Measurements from ENCODE around the gene GSTM3.

DNA sequence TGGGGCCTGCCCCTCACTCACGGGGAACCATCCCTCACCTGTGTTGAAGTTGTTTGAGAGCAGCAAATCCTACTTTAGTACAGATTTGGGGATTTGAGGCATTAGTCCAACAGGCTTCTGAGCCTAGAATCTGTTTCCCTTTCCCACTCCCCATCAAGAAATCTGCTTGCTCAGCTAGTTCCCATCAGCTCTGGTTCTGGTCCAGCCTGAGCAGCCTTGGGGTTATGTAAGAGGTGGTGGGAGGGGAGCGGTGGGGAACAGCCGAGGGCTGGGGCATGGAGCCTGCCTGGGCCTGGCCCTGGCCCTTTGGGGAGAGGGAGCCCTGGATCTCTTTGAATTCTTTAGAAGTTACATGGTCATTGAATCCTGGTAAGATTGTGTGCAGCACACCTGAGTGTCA, 24.7 kb downstream of the GSTM3 start:
- TF ChIP-seq REPIN1 (tag by site-specific recombination; IDR thresholded peaks at IDR 0.05; ENCODE audit: low read depth) (no peak), ZNF404 (tag by site-specific recombination; IDR thresholded peaks at IDR 0.05) (no peak), ZNF10 (tag by site-specific recombination; IDR thresholded peaks at IDR 0.05) (no peak), ZNF146 (tag by site-specific recombination; IDR thresholded peaks at IDR 0.05) (no peak), ZNF701 (tag by site-specific recombination; IDR thresholded peaks at IDR 0.05) (no peak), GLI4 (tag by site-specific recombination; IDR thresholded peaks at IDR 0.05) (no peak), ZNF837 (tag by site-specific recombination; IDR thresholded peaks at IDR 0.05) (no peak), HOXA7 (CRISPR knock-in tag; IDR thresholded peaks at IDR 0.05; ENCODE audit: borderline replicate concordance) (no peak), BCL11B (tag by site-specific recombination; IDR thresholded peaks at IDR 0.05; ENCODE audit: low read depth) (no peak)
- TF ChIP-seq, protein P1, sequence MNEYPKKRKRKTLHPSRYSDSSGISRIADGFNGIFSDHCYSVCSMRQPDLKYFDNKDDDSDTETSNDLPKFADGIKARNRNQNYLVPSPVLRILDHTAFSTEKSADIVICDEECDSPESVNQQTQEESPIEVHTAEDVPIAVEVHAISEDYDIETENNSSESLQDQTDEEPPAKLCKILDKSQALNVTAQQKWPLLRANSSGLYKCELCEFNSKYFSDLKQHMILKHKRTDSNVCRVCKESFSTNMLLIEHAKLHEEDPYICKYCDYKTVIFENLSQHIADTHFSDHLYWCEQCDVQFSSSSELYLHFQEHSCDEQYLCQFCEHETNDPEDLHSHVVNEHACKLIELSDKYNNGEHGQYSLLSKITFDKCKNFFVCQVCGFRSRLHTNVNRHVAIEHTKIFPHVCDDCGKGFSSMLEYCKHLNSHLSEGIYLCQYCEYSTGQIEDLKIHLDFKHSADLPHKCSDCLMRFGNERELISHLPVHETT (tag by site-specific recombination; IDR thresholded peaks at IDR 0.05): no peak
- TF ChIP-seq, protein P2, sequence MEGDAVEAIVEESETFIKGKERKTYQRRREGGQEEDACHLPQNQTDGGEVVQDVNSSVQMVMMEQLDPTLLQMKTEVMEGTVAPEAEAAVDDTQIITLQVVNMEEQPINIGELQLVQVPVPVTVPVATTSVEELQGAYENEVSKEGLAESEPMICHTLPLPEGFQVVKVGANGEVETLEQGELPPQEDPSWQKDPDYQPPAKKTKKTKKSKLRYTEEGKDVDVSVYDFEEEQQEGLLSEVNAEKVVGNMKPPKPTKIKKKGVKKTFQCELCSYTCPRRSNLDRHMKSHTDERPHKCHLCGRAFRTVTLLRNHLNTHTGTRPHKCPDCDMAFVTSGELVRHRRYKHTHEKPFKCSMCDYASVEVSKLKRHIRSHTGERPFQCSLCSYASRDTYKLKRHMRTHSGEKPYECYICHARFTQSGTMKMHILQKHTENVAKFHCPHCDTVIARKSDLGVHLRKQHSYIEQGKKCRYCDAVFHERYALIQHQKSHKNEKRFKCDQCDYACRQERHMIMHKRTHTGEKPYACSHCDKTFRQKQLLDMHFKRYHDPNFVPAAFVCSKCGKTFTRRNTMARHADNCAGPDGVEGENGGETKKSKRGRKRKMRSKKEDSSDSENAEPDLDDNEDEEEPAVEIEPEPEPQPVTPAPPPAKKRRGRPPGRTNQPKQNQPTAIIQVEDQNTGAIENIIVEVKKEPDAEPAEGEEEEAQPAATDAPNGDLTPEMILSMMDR (tag by site-specific recombination; IDR thresholded peaks at IDR 0.05): no peak
- TF ChIP-seq, protein P3, sequence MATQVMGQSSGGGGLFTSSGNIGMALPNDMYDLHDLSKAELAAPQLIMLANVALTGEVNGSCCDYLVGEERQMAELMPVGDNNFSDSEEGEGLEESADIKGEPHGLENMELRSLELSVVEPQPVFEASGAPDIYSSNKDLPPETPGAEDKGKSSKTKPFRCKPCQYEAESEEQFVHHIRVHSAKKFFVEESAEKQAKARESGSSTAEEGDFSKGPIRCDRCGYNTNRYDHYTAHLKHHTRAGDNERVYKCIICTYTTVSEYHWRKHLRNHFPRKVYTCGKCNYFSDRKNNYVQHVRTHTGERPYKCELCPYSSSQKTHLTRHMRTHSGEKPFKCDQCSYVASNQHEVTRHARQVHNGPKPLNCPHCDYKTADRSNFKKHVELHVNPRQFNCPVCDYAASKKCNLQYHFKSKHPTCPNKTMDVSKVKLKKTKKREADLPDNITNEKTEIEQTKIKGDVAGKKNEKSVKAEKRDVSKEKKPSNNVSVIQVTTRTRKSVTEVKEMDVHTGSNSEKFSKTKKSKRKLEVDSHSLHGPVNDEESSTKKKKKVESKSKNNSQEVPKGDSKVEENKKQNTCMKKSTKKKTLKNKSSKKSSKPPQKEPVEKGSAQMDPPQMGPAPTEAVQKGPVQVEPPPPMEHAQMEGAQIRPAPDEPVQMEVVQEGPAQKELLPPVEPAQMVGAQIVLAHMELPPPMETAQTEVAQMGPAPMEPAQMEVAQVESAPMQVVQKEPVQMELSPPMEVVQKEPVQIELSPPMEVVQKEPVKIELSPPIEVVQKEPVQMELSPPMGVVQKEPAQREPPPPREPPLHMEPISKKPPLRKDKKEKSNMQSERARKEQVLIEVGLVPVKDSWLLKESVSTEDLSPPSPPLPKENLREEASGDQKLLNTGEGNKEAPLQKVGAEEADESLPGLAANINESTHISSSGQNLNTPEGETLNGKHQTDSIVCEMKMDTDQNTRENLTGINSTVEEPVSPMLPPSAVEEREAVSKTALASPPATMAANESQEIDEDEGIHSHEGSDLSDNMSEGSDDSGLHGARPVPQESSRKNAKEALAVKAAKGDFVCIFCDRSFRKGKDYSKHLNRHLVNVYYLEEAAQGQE (tag by site-specific recombination; IDR thresholded peaks at IDR 0.05): no peak
- TF ChIP-seq, protein P4, sequence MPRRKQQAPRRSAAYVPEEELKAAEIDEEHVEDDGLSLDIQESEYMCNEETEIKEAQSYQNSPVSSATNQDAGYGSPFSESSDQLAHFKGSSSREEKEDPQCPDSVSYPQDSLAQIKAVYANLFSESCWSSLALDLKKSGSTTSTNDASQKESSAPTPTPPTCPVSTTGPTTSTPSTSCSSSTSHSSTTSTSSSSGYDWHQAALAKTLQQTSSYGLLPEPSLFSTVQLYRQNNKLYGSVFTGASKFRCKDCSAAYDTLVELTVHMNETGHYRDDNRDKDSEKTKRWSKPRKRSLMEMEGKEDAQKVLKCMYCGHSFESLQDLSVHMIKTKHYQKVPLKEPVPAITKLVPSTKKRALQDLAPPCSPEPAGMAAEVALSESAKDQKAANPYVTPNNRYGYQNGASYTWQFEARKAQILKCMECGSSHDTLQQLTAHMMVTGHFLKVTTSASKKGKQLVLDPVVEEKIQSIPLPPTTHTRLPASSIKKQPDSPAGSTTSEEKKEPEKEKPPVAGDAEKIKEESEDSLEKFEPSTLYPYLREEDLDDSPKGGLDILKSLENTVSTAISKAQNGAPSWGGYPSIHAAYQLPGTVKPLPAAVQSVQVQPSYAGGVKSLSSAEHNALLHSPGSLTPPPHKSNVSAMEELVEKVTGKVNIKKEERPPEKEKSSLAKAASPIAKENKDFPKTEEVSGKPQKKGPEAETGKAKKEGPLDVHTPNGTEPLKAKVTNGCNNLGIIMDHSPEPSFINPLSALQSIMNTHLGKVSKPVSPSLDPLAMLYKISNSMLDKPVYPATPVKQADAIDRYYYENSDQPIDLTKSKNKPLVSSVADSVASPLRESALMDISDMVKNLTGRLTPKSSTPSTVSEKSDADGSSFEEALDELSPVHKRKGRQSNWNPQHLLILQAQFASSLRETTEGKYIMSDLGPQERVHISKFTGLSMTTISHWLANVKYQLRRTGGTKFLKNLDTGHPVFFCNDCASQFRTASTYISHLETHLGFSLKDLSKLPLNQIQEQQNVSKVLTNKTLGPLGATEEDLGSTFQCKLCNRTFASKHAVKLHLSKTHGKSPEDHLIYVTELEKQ (tag by site-specific recombination; IDR thresholded peaks at IDR 0.05; ENCODE audit: borderline replicate concordance): no peak
- TF ChIP-seq, protein P5, sequence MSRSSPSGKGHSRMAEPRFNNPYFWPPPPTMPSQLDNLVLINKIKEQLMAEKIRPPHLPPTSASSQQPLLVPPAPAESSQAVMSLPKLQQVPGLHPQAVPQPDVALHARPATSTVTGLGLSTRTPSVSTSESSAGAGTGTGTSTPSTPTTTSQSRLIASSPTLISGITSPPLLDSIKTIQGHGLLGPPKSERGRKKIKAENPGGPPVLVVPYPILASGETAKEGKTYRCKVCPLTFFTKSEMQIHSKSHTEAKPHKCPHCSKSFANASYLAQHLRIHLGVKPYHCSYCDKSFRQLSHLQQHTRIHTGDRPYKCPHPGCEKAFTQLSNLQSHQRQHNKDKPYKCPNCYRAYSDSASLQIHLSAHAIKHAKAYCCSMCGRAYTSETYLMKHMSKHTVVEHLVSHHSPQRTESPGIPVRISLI (tag by site-specific recombination; IDR thresholded peaks at IDR 0.05): no peak

All from HEK293 (cell line).